Lung microvascular endothelial cell (primary cell): ENCODE data around the gene GDI1. TPM values are rescaled to one million over a fixed set of nuclear protein-coding genes. Genes with fewer than 3 reads are reported as not detected.
A peak's percentile ranks its signal among the peaks of the same experiment; 100 is the strongest.

Experiments used
- DNase-seq, 2 donors: peaks; one replicate each; pipeline versions ENCODE4 v3.0.0 to v3.0.0-alpha.2; 2010; ENCODE audit warnings: low read depth in 2 of 2
- total RNA-seq: library from RNA; depleted of rRNA; stranded (reverse); fragments of >200 nt; gene quantifications from 2 replicates; pipeline ENCODE4 v1.2.1, GENCODE V29; 2014

GDI1 gene
- total RNA-seq, 1 donor from 2014 or later = 59.1 TPM

DNA sequence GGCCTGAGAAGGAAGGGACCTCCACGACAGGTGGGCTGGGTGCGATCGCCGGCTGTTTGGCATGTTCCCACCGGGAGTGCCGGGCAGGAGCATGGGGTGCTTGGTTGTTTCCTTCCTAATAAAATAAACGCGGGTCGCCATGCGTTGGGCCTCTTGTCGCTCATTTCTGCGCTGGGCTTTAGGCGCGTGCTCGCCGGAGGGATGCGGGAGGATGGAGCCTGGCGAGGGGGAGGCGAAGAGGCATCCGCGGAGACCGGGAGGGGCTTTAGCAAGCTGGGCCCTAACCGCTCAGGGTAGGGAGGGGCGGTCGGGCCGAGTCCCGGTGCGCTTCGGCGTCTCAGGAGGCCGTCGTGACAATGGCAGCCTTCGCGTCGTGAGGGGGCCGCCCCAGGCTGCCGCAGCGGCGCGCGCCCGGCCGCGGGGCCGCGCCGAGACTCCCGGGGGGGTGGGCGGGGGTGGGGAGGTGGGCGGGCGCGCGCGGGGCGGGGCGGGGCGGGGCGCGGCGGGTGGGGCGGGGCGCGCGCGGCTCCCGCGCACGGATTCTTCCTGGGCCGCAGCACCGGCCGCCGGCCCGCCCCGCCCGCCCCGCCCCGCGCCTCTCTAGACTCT, 476 bp upstream of the GDI1 start:
- DNase-seq = peak; percentile 35 to 55

DNA sequence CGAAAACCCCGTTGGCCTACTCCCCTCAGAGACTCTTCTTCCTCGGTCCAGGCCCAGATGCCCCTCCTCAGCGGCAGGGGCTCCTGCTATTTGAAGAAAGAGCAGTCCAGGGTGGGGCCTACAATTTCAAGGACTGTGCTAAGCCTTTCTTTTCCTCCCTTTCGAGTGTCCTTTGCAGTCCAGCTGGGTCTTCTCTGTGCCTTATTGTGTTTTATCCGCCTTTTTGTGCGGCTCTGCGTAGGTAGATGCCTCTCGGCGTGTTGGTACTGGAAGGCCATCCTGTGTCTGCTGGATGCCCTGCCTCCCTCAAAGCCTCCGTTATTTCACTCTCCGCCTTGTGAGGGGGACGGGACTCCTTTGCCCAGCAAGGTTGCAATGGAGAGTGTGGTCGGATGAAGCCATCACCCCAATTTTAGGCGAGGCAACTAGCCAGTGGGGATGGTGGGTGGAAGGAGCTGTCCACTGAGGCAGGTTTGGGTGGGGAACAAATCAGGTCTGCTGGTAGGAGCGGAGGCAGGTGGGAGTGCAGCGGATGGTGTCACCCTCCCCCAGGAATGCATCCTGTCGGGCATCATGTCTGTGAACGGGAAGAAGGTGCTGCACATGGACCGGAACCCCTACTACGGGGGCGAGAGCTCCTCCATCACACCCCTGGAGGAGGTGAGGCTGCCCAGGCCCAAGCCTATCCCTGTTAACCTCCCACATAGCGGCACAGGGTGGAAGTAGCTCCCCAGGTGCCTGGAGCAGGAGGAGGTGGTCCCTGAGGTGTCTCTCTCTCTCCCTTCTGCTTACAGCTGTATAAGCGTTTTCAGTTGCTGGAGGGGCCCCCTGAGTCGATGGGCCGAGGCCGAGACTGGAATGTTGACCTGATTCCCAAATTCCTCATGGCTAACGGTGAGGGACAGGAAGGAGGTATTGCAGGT, 1.3 kb downstream of the GDI1 start:
- DNase-seq = no peak

DNA sequence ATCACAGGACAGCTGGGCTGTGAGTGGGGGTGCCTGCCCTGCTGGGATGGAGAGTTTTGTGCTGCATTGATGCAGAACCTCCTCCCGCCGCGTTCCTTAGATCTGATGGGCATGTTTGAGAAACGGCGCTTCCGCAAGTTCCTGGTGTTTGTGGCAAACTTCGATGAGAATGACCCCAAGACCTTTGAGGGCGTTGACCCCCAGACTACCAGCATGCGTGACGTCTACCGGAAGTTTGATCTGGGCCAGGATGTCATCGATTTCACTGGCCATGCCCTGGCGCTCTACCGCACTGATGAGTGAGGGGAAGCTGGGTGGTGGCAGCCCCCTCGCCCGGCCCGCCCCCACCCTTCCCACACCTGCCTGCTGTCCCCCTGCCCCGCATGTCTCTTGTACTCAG, 2.9 kb downstream of the GDI1 start:
- no peak for DNase-seq

DNA sequence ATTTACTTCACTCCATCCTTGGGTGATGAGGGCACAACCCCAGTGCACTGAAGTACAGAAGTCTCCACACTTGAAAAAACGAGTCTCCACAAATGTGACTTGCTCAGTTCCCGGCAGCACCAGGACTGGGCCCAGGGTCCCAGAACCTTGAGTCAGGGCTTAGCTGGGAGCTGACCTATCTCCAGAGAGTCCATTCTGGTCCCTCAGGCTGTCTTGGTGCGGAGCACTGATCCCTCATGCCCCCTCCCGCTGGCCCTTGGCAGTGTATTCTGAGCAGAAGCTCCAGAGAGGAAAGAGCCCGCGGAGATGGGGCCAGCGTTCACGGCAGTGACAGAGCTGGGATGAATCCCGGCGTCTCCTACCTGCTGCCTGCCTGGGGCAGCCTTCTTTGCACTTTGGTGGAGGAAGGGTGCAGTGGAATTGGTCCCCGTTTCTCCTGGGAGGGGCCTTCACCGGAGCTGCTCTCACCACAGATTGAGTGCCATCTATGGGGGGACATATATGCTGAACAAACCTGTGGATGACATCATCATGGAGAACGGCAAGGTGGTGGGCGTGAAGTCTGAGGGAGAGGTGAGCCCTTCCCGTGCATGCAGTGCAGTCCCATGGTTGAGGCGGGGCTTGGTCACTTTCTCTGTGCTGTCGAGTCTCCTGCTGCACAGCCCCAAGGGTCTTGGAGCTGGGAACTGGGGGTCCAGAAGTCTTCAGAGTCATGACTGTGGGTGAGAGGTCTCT, 3.8 kb downstream of the GDI1 start:
- no peak for DNase-seq

DNA sequence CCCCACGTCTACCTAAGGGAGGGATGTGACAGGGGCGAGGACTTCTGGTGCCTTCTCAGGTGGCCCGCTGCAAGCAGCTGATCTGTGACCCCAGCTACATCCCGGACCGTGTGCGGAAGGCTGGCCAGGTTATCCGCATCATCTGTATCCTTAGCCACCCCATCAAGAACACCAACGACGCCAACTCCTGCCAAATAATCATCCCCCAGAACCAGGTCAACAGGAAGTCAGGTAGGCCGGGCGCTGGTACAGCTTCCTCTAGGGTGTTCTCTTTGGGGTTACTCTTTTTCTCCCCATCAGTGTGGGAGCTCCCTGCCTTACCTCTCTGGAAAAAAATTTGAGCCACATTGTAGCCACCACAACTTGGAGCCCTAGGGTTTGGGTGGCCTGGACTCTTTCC, 4.6 kb downstream of the GDI1 start:
- DNase-seq = no peak

DNA sequence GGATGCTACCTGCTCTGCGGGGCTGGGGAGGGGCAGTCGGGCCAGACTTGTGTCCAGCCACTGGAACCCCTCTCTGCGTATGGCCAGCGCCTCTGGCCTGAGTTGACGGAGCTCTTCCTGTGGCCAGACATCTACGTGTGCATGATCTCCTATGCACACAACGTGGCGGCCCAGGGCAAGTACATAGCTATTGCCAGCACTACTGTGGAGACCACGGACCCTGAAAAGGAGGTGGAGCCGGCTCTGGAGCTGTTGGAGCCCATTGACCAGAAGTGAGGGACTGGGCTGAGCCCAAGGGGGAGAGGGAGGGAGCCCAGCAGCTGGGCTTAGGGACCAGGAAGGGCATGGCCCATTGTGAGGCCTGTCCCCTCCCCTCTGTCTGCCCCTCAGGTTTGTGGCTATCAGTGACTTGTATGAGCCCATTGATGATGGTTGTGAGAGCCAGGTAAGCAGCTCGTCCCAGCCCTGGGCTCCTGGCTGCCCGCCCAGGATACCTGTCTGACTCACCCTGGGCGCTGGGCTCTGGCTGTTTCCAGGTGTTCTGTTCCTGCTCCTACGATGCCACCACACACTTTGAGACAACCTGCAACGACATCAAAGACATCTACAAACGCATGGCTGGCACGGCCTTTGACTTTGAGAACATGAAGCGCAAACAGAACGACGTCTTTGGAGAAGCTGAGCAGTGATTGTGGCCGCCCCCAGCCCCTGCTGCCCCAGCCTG, 5.2 kb downstream of the GDI1 start:
- no peak for DNase-seq

DNA sequence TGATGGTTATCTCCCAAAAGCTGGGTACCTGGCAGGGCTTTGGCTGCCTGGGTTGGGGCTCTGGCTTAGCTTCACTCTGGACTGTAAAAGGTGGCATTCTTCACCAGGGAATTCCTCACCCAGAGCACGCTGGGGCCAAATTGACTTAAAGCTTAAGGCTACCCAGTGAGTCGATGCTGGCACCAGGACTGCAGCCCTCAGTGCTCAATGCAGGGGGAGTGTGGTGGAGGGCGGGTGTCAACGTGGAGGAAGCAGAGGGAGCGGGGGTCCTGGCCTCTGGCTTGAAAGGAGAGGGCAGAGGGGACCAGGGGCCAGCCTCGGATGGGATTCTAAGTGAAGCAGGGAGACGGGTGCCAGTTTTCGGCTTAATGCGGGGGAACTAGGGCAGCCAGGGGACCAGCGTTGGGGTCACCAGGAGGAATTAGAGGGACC, 6.5 kb downstream of the GDI1 start:
- DNase-seq = no peak

DNA sequence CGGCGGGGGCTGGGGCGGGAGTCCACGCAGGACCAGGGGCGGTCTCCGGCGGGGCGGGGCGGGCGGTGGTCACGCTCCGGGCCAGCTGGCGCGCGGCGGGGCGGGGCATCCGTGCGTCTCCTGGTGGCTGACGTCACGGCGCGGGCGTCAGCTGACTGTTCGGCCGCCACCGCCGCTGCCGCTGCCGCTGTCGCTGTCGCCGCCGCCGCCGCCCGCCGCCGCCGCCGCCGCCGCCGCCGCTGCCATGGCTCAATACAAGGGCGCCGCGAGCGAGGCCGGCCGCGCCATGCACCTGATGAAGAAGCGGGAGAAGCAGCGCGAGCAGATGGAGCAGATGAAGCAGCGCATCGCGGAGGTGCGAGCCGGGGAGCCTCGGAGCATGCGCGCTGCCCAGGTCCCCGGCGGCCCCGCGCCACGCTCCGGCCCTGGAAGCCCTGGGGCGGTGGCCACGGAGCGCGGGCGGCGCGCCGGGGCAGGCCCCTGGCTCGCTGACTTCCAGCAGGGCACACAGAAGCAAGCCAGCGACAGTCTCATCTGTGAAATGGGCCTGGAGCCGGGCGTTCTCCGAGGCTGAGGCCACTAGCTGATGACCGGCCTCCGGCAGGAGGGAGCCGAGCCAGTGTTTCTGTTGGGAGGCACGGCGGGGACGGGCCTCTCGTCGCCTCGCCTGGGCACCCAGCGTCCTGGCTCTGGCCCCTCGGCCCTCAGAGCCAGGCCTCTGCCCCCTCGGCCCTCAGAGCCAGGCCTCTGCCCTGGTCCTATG, 7.2 kb downstream of the GDI1 start, which contains the start of gene FAM50A:
Gene FAM50A, plus strand, starts transcription at position 150 of the 763 bp plus-strand sequence. Its CDS starts 95 bp downstream, at position 245.
- DNase-seq = peak; percentile 74 to 80

DNA sequence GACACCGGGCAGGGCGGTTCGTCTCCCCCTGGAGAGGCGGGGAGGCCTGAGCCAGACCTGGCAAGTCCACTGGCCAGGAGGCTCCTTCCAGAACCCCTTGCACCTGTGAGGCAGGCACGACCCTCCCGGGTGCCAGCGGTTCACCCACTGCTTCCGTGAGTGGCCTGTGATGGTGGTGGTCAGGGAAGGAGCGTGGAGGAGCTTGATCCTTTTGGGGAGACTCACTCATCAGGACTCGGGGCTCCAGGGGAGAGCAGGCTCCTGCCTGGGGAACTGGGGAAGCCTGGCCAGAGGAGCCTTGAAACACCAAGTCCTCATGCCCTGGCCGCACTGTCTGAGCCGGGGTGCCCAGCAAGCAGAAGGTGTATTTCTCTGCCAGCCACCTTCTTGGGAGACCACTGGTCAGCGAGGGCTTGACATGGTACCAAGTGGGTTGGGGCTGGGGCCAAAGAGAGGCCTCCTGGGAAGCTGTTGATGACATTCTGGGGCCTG, 7.8 kb downstream of the GDI1 start:
- DNase-seq = no peak

DNA sequence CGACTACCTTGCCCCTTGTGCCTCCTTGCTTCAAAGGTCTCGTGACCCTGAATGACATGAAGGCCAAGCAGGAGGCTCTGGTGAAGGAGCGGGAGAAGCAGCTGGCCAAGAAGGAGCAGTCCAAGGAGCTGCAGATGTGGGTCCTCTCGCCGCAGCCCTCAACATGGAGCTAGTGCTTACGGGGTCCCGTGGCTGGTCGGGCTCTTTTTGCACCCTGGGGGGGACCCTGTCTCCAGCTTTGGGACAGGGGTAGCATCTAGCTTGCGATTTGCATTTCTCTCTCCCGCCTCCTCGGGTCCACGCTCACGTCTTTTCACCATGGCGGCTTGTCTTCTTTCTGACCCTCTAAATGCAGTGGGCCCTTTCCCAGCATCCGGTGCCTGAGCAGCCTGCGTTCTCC, 8.8 kb downstream of the GDI1 start:
- DNase-seq = no peak

DNA sequence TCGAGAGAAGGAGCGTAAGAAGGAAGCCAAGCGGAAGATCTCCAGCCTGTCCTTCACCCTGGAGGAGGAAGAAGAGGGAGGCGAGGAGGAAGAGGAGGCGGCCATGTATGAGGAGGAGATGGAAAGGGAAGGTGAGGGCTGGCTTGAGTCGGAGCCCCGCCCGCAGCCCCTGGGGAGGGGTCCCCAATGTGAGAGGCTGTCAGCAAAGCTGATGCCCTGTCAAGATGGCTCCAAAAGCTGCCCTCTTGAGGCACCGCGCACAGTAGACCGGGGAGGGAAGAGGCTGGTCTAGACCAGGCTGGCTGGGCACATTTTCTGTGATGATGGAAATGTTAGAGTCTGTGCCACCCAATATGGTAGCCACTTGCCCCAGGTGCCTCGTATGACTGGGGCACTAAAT, 9.5 kb downstream of the GDI1 start:
- no peak for DNase-seq

DNA sequence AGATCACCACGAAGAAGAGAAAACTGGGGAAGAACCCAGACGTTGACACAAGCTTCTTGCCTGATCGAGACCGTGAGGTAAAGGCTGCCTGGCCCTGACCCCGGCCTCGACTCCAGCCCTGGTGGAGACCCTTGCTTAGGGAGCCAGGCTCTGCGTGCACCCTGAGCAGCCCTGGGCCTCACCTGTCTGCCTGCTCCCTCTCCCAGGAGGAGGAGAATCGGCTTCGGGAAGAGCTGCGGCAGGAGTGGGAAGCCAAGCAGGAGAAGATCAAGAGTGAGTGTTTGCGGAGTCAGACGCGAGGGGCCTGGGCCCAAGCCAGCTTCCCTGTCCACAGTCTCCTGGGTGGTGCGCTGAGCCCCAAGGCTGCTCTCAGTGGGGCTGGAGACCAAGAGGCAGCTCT, 11.5 kb downstream of the GDI1 start:
- no peak for DNase-seq

DNA sequence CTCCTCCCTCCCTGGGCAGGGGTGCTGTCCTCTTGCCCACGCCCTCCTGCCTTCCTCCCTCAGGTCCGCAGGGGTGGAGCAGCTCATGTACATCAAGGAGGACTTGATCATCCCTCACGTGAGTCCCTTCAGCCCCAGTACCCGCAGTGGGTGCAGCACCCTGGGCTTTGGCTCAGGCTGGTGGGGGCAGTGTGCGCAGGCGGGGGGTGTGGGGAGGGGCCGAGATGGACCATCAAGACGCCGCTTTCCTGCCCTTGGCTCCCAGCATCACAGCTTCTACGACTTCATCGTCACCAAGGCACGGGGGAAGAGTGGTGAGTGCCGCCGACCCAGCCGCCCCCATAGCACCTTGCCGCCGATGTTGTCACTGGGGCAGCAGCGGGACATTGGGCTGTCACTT, 12.7 kb downstream of the GDI1 start:
- DNase-seq = no peak

DNA sequence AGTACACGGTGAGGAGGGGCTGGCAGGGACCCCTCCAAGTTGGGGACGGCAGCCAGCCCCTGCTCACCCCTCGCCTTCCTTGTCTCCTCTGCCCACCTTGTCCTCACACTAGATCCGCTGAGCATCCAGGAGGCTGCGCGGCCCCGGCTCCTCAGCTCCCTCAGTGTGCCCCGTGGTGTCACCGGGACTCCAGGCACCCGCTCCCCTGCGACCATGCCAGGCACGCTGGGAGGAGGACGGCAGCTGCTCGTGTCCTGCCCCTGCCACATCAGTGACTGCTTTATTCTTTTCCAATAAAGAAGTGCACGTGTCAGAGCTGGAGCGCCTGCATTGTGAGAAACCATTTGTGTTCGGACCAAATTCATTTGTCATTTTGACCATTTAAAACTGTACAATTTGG, 13.4 kb downstream of the GDI1 start:
- no peak for DNase-seq

DNA sequence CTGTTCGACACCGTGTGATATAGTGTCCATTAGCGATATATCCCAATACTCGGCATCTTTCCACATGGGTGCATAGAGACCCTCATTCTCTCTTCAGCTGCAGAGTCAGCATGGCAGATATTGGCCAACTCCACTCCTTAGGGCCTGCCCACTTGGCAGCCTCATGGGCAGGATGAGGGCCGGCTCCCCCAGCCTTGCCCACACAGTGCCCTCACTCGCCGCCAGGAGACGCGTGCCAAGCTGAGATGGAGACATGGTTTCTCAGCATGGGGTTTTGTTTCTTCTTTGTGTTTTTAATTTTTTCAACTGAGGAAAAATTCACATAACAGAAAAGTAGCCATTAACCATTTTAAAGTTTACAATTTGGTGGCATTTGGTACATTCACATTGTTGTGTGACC, 15.9 kb downstream of the GDI1 start:
- no peak for DNase-seq

DNA sequence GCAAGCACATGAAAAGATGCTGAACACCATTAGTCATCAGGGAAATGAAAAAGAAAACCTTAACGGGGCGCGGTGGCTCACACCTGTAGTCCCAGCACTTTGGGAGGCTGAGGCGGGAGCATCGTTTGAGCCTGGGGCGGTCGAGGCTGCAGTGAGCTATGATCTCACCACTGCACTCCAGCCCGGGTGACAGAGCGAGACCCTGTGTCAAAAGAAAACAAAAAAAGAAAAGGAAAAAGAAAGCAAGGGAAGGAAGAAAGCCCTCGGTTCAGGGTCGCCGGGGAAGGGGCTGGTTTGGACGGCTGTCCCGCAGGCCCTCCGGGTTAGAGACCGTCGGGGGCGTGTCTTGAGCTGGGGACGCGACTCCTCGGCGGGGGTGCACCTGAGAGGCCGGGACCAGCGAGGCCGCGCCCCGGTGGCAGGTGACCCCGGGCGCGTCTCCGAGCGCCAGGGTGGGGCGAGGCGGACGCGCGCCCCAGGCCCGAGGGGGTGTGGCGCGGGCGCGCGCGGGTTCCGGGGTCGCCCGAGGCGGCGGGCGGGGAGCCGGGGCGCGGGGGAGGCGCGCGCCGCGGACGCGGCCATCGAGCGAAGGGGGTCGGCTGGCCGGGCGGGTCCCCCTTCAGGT, 20.6 kb downstream of the GDI1 start:
- DNase-seq = no peak

DNA sequence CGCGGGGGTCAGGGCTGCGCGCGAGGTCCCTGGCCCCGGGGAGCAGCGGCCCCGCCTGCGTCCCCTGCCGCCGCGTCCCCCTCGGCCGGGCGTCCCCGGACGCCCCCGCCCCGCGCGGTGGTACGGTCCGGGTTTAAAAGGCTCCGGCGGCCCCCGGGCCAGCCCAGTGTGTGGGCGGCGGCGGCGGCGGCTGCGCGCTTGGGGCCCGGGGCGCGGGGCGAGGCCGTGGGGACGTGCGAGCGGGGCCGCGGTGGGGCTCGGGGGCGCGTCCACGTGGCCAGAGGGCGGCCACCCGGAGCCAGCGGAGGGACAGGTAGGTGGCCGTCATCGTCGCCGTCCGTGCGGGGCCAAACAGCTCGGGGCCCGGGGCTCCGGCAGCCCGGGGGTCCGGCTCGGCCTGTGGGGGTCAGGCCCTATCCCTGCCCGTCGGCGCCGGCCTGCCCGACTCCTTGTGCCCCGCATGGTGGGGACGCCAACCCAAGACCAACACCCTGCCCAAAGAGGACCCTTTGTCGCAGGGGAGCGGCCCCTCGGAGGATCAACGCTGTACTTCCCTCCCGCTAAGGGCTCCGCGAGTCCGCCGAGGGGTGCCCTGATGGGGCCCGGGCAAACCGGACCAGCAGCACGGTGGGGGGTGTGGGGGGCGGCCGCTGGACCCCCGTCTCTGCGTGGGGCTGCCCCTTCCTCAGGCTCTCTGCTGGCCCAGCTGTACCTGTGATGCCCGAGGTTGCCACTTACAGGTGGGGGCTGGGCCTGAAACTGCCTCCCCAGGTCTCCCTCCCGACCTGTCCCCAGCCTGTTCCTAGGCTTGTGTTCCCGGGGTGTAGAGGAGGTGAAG, 21.4 kb downstream of the GDI1 start, which contains the start of gene PLXNA3:
Gene PLXNA3, plus strand, starts transcription at position 166 of the 838 bp plus-strand sequence. CDS start 1,903 bp downstream, outside the sequence.
- DNase-seq = peak; percentile 26 to 51

DNA sequence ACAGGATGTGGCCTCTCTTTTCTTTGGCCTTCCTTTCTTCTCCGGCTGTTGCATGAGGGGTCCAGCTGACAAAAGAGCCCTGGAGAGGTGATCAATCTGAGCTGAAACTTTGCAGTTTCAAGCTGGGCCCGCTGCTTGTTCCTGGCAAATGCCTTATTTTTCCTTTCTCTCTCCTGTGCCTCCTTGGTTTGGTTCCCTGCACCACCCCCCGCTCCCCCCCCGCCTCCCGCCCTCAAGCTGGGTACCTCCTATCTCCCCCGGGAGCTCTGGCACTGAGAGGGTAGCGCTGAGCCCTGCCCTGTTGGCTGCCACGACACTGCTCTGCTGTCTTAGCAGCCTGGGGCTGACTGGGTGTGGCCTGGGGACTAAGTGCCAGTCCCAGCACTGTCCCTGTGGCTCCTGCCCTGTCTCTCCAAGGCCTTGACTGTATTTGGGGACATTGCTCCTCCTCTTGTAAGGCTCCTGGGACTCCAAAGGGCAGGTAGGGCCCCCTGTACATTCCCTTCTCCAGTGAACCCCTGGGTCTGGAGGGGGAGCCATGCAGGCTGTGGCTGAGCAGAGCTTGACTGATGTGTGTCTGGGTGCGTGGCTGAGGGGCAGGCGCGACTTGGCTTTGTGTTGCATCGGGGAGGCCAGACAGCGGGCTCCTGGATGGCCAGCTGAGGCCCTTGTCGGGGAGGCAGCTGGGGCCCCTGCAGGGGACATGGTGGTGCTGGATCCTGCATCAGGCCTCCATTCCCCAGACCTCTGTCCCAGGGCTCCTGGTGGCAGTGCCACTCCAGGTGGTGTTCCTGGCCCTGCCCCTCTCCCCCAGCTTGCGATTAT, 22.2 kb downstream of the GDI1 start:
- DNase-seq = no peak
